Astrocyte of the cerebellum (primary cell): ENCODE data around the gene GRIK1.

Experiments used
- DNase-seq: peaks from one replicate; pipeline ENCODE4 v3.0.0-alpha.2; 2011; ENCODE audit warnings: low read depth
- H3K4me3 ChIP-seq: 2 replicates; pipeline ENCODE4 v1.5.1; 2011; ENCODE audit warnings: mild to moderate bottlenecking, low read depth, low read length, moderate library complexity
- CTCF ChIP-seq: IDR thresholded peaks from 2 replicates; pipeline ENCODE4 v1.5.1; 2012; ENCODE audit warnings: low read length, low read depth, moderate library complexity, mild to moderate bottlenecking; ENCODE audit errors: missing control alignments
- in situ Hi-C: cut with HindIII; loops from 2 replicates; pipeline ENCODE4 v1.10.0; 2017; ENCODE audit warnings: low sequenced_read_pairs

Gene GRIK1

GRCh38 chr21:29671728-29672127, 268.1 kb downstream of the GRIK1 start:
- no peak overlapping the region for H3K4me3 ChIP-seq
- in situ Hi-C loops: no loop called here
- no peak for DNase-seq
- TF ChIP-seq CTCF: no peak

- no peak overlapping the region for H3K4me3 ChIP-seq
- no peak for DNase-seq
- TF ChIP-seq CTCF: no peak
- in situ Hi-C loops: no loop called here
Measured at GRCh38 chr21:29670228-29670627, 269.6 kb downstream of the GRIK1 start.

GRCh38 chr21:29669416-29669815, 270.4 kb downstream of the GRIK1 start:
- in situ Hi-C loops: no loop called here
- no peak overlapping the region for H3K4me3 ChIP-seq
- DNase-seq: no peak
- no peak for TF ChIP-seq CTCF

GRCh38 chr21:29667651-29668050, 272.1 kb downstream of the GRIK1 start:
- in situ Hi-C loops: no loop called here
- no peak overlapping the region for H3K4me3 ChIP-seq
- no peak for DNase-seq
- no peak for TF ChIP-seq CTCF

- DNase-seq: no peak
- in situ Hi-C loops: no loop called here
- TF ChIP-seq CTCF: no peak
- no peak overlapping the region for H3K4me3 ChIP-seq
Measured at GRCh38 chr21:29664615-29665014, 275.2 kb downstream of the GRIK1 start.

- in situ Hi-C loops: no loop called here
- no peak for TF ChIP-seq CTCF
- no peak for DNase-seq
- H3K4me3 ChIP-seq: no peak overlapping the region
Measured at GRCh38 chr21:29661672-29662442, 277.9 kb downstream of the GRIK1 start.
